Esophagus mucosa (tissue), 1 donor: ENCODE measurements around the gene NDUFS1. TPM values are rescaled to one million over a fixed set of nuclear protein-coding genes. Genes with fewer than 3 reads are reported as not detected.
"Not testable (repeated sequence)": the region's sequence is repeated elsewhere in the genome, so short reads cannot be mapped to it uniquely, and the experiment has no call there.

ENCODE experiments used
- ATAC-seq: fragments of 200-7000 bp; cut with Tn5 transposase; one replicate; pipeline ENCODE4 v1.9.1; 2020
- total RNA-seq: library from RNA; stranded (reverse); gene quantifications from one replicate; pipeline ENCODE4 v1.2.4, GENCODE V29; 2023
- donor health status: DM: yes; HTN: yes; CAD: no.

Gene NDUFS1
- total RNA-seq, 1 donor from 2014 or later = 81.6 TPM

DNA sequence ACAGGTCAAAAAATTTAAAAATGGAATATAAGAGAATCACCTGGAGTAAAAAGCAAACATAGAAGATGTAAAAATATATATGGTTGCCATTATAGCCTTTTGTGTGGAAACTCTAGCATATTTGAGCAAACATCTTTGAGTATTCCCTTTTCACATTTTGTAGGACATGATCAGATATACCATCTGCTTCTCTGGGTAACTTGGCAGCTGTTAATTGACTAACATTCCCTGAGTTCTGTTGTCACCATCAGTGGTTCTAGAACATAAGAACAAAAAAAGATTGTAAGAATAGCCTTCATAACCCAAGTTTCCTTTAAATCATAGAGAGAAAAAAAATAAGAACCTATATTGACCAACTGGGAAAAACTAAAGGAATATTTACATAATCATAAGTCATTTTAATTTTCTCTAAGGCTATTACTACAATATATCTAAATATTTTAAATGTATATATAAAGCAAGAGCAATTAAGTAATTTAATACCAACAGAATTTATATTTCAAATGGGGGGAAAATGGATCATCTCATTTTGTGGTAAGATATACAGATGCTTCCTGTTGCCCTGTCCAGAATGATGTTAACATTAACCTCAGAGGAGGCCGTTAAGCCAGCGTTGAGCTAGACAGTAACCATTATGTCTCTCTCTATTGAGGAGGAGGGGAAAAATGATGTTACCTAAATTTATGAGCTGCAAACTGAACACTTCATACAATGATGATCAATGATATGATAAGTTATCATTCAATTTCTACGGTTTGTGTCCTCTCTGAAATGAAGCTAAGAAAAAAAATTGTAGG is 63.5 kb downstream of the NDUFS1 start:
- no peak for ATAC-seq

DNA sequence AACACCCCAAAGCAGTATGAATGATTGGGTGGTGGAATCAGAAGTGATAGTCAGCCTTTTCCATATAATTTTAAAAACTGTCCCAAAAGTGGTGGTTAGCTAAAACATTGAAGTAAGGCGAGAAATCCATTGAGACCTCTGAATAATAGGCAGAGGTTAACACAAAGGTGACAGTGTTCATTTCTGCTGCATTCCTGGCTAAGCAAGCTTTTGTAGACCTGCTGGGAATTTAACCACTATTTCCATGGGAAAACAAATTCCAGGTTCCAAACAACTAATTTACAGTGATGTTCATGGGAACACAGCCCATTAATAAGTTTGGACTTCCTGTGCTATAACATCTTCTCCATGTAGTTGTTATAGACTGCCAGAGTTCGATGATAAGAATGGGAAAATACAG is 66.9 kb downstream of the NDUFS1 start:
- ATAC-seq = no peak

DNA sequence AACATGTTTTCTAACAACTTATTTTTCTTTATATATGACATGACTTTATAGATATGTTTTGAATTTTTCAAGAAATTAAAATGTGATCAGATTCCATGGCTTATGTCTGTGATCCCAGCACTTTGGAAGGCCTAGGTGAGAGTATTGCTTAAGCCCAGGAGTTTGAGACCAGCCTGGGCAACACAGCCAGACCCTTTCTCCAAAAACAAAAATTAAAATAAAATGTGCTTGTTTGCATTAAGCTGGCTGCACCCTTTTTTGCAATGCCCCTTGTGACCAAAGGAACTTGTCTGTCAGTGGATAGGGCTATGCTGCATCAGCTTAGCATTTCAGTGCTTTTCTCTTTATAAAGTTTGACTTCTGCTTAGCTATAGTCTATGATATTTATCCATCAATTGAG is 71.0 kb downstream of the NDUFS1 start:
- ATAC-seq = no peak

DNA sequence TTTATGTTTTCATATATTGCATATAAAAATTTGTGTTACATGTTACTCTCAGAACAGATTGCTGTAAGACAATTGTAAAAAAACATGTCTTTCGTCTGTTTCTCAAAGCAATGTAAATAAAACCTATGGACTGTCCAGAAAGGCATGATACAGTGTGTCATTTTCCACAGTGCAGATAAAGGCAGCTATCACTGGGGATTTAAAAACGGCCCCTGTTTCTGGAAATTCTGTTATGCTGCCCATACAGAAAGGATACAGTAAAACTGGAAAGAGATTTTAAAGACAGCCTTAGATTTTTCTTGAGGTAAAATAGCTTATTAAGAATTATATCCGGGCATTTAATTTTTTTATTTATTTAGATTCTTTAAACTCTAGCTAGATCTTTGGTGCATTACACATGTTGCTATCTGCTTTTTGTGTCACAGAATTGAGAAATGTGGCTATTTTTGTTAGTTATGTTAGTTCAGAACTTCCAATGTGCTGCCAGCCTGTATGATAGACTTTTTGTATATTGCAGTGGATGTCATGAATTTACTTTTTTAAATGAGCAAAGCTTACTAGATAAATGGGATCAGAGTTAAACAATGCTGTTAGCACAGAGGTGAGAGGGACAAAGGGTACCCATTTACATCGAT is 72.4 kb downstream of the NDUFS1 start:
- ATAC-seq = no peak

DNA sequence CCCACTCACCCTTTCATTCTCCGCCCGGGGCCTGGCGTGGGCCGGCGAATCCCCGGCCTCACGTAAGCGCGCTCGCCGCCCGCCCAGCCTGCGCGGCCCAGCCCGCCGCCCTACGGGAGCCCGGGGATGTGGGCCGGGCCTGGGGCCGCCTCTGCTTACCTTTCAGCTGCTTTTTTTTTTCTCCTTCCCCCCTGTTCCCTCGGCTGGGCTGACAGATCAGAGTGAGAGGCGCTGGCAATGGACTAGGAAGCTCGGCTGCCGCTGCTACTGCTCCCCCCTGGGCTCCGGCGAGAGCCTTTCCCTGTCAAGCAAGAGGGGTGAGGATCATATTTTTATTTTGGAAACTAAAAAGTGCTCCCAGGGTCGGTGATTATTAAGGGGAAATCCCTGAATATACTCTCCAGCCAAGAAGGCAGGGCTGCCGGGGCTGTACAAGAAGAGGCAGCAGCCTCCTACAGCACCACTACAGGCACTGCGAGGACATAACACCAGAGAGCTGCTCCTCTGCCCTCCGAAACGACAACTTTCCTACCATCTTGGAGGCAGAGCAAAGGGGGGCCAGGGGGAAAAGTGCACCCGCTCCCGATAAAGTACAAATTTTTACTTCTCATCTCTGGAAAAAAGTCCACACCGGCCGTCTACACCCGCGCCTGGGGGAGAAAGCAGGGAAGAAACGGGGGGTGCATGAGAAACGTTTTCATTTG is 73.3 kb downstream of the NDUFS1 start, which contains the start of gene INO80D:
TSS of gene INO80D (minus strand) at position 433 of the 704 bp plus-strand sequence. CDS start 23,158 bp downstream, outside the sequence.
- ATAC-seq = peak; percentile 92

DNA sequence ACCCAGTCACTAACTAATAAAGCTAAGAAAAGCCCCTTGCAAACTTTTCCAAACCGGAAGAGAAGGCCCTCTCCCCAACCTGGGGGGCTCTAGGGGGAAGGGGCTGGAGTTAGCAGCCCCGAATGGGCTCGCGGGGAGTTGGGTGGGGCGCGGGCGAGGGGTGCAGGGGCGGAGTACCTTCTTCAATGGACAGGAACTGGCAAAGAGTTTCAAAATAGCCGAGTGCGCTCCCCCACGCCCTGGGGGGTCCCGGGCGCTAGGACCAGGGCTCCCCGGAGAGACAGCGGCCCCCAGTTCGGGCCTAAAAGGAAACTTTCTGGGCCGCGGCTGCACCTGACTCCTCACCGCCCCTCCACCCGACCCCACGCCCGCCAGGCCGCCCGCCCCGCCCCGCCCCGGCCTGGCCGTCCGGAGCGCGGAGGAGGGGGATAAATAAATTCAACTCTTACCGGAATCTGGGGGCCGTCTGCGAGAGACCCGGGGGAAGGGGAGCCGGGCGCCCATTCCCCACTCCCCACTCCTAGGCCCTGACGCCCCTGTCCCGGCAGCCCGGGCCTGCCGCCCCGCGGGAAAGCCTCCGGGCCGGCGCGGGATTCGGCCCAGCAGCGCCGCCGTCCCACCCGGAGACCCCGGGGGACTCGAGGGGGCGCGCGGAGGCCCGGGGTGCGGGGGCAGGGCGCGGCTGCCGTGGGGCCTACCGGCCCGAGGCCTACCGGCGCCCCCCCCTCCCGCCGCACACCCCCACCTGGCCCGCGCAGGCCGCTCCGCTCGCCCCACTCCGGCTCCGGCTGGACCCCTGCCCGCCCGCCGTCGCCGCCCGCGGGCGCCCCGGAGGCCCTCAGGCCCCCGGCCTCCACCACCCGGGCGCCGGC is 74.1 kb downstream of the NDUFS1 start:
- peak; percentile 47 for ATAC-seq

DNA sequence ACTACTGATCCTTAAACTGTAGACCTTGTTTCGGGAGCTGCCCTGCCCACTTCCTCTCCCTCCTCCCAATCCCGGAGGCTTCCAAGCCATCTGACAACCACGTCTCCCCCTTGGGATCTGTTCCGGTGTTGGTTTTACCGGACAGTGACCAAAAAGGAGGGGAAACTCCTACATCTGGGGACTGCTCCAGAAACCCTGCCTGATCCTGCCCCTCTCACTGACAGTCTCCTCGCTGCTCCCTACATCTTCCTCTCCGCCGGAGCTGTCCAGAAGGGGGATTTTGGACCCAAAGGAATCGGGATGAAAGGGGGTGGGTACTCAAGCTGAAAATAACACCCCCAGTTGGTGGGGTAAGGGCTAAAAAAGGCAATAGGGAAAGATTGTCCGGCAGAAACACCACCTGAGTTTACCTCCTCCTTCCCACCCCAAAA is 74.8 kb downstream of the NDUFS1 start:
- ATAC-seq = peak; percentile 21

DNA sequence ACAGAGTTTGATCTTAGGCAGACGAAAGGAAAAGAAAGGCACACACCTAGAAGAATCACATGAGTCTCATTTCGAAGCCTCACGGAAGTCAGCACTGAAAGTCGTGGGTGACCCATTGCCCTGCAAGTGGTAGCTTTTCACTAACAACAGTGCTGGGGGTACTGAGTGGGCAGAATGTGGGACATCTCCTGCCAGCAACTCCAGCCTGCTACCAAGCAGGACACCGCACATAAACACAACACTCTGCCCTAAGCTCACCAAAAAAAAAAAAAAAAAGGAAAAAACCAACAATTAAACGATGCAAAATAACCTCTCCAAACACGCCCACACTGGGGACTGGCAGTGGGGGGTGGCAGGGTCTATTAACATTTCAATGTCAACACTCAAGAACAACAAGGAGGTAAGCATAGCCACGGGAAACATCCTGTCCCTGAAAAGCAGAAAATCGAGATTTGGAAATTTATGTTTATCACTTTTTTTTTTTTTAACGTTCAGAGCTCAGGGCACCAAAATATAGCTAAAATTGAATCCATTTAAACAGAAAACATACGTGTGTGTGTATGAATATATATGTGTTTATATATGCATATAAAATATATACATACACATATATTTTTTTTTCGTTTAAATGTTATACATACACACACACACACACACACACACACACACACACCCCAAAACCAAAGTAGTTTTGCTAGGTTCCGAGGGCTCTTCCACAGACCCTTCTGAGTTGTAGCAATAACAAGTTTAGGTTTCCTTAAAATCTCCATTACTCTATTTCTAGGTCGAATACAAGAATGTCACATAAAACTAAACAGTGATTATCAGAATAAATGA is 75.4 kb downstream of the NDUFS1 start:
- no peak for ATAC-seq

DNA sequence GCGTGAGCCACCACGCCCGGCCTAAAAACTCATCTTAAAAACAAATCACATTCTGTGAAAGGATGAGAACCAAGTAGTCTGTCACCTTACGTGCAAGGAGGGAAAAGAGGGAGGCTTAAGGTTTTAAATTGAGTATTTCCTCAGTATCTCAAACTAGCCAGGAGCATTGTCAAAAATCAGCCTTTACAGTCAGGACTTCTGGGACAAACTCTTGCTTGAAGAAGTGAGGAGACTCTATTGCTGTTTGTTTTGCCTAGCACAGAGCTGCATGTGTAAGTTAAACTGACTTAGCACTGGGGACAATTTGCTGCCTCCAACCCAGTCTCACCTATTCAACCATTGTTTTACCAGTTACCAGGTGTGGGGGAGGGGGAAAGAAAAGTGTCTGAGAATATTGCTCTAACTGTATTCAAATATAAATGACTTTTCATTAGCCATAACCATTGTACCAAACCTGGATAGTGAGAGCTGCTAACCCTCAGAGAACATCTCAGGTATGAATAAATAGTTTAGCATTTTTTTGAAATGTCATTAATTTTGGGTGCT is 76.9 kb downstream of the NDUFS1 start:
- ATAC-seq = no peak

DNA sequence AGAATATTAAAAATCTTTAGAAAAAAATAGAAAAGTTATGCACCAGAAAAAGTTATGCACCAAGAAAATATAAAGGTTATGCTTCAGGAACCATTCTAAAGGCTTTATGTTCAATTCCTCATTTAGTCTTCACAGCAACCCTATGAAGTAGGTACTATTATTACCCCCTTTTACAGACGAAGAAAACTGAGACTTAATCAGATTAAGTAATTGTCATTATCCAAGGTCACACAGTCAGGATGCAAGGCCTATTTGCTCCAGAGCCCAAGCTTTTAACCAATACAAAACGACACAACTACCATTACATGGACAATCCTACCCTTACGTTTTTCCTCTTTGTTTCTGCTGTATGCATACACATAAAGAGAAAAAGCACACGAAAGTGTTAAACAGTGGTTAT is 78.3 kb downstream of the NDUFS1 start:
- ATAC-seq = no peak

DNA sequence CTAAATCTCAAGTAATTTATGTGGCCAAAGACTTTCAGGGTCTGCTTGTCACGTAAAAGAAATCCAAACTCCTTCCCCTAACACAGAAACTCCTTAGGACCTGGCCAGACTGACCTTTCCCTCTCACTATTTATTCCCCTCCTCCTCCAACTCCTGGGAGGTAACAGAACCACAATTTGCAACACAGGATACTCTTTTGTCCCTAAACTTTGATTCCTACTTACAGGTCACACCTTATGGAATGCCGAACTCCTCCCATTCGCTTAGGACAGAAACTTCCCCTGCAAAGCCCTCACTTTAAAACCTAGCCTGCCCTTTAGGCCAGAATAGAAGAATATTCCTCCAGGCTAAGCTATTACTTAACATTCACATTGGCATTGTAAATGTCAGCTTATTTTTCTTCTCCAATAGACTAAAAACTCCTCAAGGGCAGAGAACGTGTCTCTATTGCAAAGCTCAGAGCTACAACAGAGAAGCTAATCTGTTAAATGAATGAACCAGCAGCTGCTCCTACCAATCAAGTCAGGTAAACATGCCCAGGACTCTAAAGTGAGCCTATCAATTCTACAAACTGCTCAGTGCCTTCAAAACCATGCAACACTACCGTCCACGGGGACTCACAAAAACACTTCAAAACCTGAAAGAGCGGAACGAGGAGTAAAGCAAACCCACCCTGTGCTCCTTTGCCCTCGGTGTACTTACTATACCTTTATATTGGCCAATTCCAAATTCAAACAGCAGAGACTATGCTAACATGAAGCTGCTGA is 79.4 kb downstream of the NDUFS1 start:
- no peak for ATAC-seq

DNA sequence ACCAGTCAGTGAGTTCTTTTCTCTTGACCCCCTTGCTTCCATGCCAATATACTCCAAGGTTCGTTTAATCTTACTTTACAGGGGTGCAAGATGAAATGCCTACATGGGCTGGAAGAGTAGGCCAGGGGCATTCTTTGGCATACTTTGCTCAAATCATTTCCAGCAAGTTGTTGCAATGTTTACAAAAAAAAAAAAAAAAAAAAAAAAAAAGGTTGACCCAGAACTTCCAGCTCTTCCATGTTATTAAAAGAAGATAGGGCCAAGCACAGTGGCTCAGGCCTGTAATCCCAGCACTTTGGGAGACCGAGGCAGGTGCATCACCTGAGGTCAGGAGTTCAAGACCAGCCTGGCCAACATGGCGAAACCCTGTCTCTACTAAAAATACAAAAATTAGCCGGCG is 81.4 kb downstream of the NDUFS1 start:
- not testable (repeated sequence) for ATAC-seq

DNA sequence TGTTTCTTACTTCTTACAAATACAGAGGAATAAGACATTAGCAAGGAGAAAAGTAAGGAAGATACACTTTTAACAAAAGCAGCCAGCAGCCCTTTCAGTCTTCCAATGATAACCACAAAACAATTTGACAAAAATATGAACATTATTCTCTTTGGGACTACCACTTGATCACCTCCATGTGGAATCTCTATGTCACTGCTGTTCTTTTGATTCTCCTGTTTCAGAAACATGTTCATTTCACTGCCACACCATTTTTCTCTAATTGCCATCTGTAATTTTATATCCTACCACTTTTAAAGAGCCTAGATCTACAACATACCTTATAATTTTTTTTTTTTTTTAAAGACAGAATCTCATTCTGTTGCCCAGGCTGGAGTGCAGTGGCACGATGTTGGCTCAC is 84.1 kb downstream of the NDUFS1 start:
- ATAC-seq = no peak

DNA sequence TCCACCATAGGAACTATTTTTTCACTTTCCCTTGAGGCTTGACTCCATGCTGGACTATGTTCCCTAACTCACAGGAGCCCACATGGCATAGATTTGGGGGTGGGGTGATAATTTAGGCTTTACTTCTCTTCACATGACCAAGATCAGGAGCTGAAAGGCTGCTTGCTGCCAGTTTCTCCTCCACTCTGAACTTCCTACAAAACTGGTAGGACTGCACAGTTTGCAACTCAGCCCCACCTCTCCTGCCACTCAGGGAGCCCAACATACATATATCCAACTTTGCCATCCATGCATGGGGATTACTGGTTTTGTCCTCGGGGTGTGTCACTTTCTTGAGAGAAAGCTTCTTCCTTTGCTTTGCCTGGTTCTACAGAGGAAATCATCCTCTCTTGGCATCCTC is 87.4 kb downstream of the NDUFS1 start:
- peak; percentile 98 for ATAC-seq

DNA sequence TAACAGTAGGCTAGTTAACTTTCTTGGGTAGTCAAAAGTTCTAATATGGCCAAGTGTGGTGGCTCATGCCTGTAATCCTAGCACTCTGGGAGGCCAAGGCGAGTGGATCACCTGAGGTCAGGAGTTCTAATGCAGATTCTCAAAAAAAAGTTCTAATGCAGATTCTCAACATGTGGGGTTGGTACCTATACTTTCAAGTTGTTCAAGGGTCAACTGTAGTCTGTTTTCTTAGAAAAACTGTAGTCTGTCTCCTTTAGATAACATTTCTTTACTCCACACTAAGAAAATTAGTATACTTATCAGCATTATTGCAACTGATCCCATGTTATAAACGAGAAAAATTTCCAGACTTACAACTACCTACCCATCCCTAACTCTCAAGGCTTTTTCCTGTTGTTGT is 89.8 kb downstream of the NDUFS1 start:
- no peak for ATAC-seq

DNA sequence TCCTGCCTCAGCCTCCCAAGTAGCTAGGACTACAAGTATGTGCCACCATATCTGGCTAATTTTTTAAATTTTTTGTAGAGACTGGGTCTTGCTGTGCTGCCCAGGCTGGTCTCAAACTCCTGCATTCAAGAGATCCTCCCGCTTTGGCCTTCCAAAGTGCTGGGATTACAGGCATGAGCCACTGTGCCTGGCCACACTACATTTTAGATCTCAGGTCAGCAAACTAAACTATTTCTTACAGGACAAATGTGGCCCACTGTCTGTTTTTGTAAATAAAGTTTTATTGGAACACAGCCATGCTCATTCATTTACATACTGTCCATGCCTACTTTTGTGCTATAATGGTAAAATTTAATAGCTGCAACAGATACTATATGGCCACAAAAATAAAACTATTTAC is 91.0 kb downstream of the NDUFS1 start:
- ATAC-seq = no peak
